ENCODE data around the gene CRYBG1.

- no peak for TF ChIP-seq MAX (IDR thresholded peaks at IDR 0.05; ENCODE audit: insufficient read depth, insufficient read length)
- TF ChIP-seq POLR2A (IDR thresholded peaks at IDR 0.05; ENCODE audit: low read depth, low read length): no peak
- no peak for TF ChIP-seq EZH2 (IDR thresholded peaks at IDR 0.05; ENCODE audit: borderline replicate concordance, low read depth, low read length, severe bottlenecking)
- TF ChIP-seq CTCF (IDR thresholded peaks at IDR 0.05; ENCODE audit: extremely low read depth in 1 of 2, insufficient read depth in 1 of 2, low read depth in 1 of 2, low read length in 2 of 2): no peak
- TF ChIP-seq FOS (IDR thresholded peaks at IDR 0.05; ENCODE audit: borderline replicate concordance, insufficient read depth, low read length): no peak
- TF ChIP-seq POLR2AphosphoS5 (IDR thresholded peaks at IDR 0.05; ENCODE audit: insufficient read depth, low read depth, low read length): no peak
- no peak for TF ChIP-seq JUN (IDR thresholded peaks at IDR 0.05; ENCODE audit: borderline replicate concordance, insufficient read depth, insufficient read length, low read depth)
- no peak for TF ChIP-seq MYC (IDR thresholded peaks at IDR 0.05; ENCODE audit: low read depth, low read length)
These were observed 21.4 kb downstream of the CRYBG1 start for GRCh38 chr6:106381881-106382280.
